NT2/D1 (cell line): Measurements from ENCODE around the gene ACBD6.

Source experiments
- SUZ12 ChIP-seq: IDR thresholded peaks from 2 replicates; pipeline ENCODE4 v1.6.1; 2011; ENCODE audit not compliant: insufficient read length, insufficient read depth; ENCODE audit errors: extremely low read depth
- YY1 ChIP-seq: IDR thresholded peaks from 2 replicates; pipeline ENCODE4 v1.6.1; 2011; ENCODE audit not compliant: insufficient read length, insufficient read depth
- ZNF274 ChIP-seq: IDR thresholded peaks from 2 replicates; pipeline ENCODE4 v1.6.1; 2011; ENCODE audit warnings: mild to moderate bottlenecking, low read depth, low read length

- TF ChIP-seq YY1 (no peak), ZNF274 (no peak), SUZ12 (no peak)
Observed at GRCh38 chr1:180515364-180515763, 13.0 kb upstream of the ACBD6 start.
